ENCODE data around the gene RAB27A. TPM values are rescaled to one million over a fixed set of nuclear protein-coding genes. Genes with fewer than 3 reads are reported as not detected.

The RAB27A gene
- total RNA-seq, 3 donors from 2014 or later, result 95.3 to 144 (median 108) TPM

DNA sequence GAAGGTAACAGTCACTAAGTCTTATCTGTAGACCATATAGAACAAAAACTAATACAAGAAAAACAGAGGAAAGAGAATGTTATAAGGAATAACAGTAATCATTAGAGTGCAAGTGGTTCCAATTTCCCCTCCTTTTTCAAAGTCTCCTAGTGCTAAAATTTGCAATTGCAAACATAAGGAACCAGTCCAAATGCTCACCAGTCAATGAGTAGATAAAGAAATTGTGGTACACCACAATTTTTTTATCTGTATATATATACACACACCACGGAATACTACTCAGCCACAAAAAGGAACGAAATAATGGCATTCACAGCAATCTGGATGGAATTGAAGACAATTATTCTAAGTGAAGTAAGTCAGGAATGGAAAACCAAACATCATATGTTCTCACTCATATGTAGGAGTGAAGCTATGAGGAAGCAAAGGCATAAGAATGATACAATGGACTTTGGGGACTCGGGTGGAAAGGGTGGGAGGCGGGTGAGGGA, 54.0 kb downstream of the RAB27A start:
- DNase-seq, result no peak
- ATAC-seq, result no peak
- peak overlapping the region; percentile 47 for H3K4me3 Mint-ChIP-seq
- H3K9me3 Mint-ChIP-seq, result no peaks in the 10 kb centered on the region
- H3K4me1 Mint-ChIP-seq (ENCODE audit: low read depth), result peaks cover 53% of the 10 kb centered on the region
- peaks cover 49% of the 10 kb centered on the region for H3K36me3 Mint-ChIP-seq (ENCODE audit: insufficient read depth)
- no peaks in the 10 kb centered on the region for H3K27me3 Mint-ChIP-seq (ENCODE audit: low read depth)

DNA sequence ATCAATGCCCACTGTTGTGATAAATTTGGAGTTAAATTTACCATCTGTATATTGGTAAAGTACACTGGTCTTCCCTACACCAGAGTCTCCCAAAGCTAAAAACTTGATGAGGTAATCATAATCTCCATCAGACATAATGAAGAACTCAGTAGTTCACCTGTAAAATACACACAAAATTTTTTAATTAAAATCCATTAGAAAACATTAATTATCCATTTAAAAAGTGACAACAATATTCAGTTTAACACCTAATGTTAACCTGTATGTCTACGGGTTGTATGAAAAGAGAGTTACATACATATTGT, 54.9 kb downstream of the RAB27A start:
- H3K4me3 Mint-ChIP-seq, result no peak overlapping the region
- ATAC-seq (no peak), DNase-seq (no peak)
- no peaks in the 10 kb centered on the region for H3K9me3 Mint-ChIP-seq
- peaks cover 49% of the 10 kb centered on the region for H3K4me1 Mint-ChIP-seq (ENCODE audit: low read depth)
- no peaks in the 10 kb centered on the region for H3K27me3 Mint-ChIP-seq (ENCODE audit: low read depth)
- peaks cover 50% of the 10 kb centered on the region for H3K36me3 Mint-ChIP-seq (ENCODE audit: insufficient read depth)

DNA sequence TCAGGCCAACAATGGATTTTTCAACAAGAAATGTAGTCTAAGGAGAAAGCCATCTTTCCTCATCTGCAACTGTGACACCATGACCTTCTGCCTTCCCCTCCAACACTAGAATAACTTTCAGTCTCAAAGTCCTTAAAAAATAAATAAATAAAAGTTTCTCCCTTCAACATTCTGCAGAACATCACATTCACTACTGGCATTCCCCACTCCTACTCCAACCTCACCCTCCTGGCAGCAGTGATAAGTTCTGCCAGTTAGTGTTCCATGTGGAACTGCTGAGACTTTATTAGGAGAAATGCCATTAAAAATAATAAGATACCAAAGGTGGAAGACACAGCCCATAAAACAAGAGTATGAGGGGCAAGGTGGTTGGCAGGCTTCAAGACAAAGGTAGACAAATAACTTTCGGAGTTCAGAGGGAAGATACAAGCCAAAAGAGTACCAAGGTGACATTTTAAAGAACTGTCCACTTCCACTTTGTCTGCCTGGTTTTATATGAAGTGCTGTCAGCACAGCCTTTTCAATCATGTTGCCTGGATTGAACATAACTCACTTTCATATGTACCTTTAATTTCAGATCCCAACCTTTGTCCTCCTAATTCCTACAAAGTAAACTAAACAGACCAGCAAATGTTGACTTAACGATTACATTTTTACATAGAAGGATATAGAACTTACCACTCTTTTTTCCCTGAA, 55.4 kb downstream of the RAB27A start:
- DNase-seq (no peak), ATAC-seq (no peak)
- Mint-ChIP-seq H3K36me3 (ENCODE audit: insufficient read depth) (peaks cover 49% of the 10 kb centered on the region), H3K9me3 (no peaks in the 10 kb centered on the region), H3K4me3 (no peak overlapping the region), H3K27me3 (ENCODE audit: low read depth) (no peaks in the 10 kb centered on the region), H3K4me1 (ENCODE audit: low read depth) (peaks cover 45% of the 10 kb centered on the region)

DNA sequence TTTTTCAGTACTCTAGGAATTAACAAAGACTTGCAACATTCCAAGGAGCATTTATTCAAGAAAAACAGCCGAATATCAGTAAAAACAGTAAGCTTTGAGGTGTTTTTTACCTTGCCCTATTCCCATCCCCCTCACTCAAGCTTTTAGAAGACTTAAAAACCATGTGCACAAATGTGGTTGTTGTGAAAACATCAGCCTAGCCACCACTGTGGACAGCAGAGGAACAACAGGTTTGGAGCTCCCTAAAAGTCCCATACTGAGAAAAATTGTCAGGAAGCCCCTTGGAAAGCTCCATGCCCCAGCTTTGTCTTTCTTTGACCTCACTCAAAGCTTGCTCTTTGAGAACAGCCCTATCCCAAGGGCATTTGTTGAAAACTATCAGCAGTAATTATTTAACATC, 58.2 kb downstream of the RAB27A start:
- Mint-ChIP-seq H3K4me1 (ENCODE audit: low read depth) (peaks cover 22% of the 10 kb centered on the region), H3K36me3 (ENCODE audit: insufficient read depth) (peaks cover 48% of the 10 kb centered on the region), H3K4me3 (no peak overlapping the region), H3K27me3 (ENCODE audit: low read depth) (no peaks in the 10 kb centered on the region), H3K9me3 (no peaks in the 10 kb centered on the region)
- ATAC-seq (no peak), DNase-seq (no peak)

DNA sequence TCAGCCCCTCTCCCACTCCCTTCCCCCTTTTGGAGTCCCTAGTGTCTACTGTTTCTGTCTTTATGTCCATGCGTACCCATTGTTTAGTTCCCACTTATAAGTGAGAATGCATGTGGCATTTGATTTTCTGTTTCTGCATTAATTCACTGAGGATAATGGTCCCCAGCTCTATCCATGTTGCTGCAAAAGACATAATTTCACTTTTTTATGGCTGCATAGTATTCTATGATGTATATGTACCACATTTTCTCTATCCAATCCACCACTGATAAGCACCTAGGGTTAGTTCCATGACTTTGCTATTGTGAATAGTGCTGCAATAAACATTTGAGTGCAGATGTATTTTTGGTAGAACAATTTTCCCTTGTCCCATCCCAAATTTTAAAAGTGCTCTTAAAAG, 58.7 kb downstream of the RAB27A start:
- ATAC-seq (no peak), DNase-seq (no peak)
- H3K4me1 Mint-ChIP-seq (ENCODE audit: low read depth), result peaks cover 19% of the 10 kb centered on the region
- no peaks in the 10 kb centered on the region for H3K27me3 Mint-ChIP-seq (ENCODE audit: low read depth)
- H3K4me3 Mint-ChIP-seq, result no peak overlapping the region
- H3K9me3 Mint-ChIP-seq, result no peaks in the 10 kb centered on the region
- peaks cover 48% of the 10 kb centered on the region for H3K36me3 Mint-ChIP-seq (ENCODE audit: insufficient read depth)

DNA sequence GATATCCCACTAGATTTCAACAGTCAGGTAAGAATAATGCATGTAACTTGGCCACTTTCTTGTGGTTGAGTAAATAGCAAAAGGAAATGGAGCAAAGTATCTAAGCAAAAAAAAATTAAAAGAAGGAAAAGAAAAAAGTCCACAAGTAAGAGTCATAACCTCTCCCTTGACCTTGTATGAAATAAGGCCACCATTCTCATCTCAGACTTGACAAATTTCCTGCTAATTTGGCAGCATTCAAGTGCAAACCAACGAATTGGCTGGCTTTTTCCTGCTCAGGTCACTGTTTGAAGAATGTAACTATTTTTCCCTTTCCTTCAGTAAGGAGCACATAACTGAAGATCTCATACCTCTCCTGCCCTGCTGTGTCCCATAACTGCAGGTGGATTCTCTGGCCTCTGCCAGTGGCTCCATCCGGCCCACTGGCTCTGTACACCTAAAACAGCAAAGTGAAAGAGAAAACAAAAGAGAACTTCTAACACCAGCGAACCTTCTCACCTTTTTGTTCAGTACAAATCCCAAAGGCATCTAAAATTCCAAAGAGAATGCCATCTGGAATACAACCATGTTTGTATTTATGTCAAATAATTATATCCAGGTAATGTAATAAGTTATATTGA, 59.5 kb downstream of the RAB27A start:
- Mint-ChIP-seq H3K4me3 (no peak overlapping the region), H3K36me3 (ENCODE audit: insufficient read depth) (peaks cover 50% of the 10 kb centered on the region), H3K9me3 (no peaks in the 10 kb centered on the region), H3K27me3 (ENCODE audit: low read depth) (no peaks in the 10 kb centered on the region), H3K4me1 (ENCODE audit: low read depth) (peaks cover 19% of the 10 kb centered on the region)
- no peak for ATAC-seq
- no peak for DNase-seq

DNA sequence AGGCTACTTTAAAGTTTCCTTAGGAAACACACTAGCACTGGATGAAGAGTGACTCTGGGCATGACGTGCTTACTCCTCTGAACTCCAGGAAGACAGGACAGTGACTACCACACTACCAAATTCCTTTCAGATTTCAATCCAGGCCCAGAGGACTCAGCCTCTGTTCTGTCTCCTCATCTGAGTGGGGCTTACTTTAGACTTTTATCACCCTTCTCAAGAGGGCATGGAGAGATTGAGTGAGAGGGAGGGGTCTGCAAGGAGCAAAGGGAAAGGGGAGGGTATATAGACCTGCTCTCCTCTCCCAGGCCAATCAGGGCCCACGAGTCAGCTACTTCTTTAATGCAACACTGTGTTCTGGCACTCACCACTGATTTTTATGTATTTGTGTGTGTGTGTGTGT, 63.5 kb downstream of the RAB27A start:
- peaks cover 52% of the 10 kb centered on the region for H3K4me1 Mint-ChIP-seq (ENCODE audit: low read depth)

DNA sequence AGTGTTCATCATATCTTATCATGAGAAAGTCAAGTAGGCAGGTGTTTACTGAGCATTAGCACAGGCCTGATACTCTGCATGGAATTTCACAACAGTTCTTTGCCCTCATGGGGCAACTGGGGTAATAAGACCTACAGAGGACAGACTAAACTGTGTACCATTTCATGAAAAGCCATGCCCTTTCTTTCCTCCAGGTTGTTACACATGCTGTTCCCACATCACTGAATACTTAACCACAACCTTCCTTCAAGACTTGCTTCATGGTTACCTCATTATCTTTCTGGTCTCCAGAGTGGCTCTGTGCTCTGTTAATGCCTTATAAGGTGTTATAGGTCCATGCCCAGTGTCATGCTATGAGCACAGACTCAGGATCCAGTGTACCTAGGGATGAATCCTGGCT, 64.7 kb downstream of the RAB27A start:
- Mint-ChIP-seq H3K9me3 (no peaks in the 10 kb centered on the region), H3K4me1 (ENCODE audit: low read depth) (peaks cover 51% of the 10 kb centered on the region), H3K4me3 (no peak overlapping the region), H3K36me3 (ENCODE audit: insufficient read depth) (peaks cover 36% of the 10 kb centered on the region), H3K27me3 (ENCODE audit: low read depth) (no peaks in the 10 kb centered on the region)
- DNase-seq (no peak), ATAC-seq (peak in 1 of 2 donors; percentile 39)

More for the DNA sequence above, 63.5 kb downstream of the RAB27A start:
- Mint-ChIP-seq H3K9me3 (no peaks in the 10 kb centered on the region), H3K4me3 (no peak overlapping the region), H3K27me3 (ENCODE audit: low read depth) (no peaks in the 10 kb centered on the region), H3K36me3 (ENCODE audit: insufficient read depth) (peaks cover 45% of the 10 kb centered on the region)
- no peak for DNase-seq
- ATAC-seq, result no peak

DNA sequence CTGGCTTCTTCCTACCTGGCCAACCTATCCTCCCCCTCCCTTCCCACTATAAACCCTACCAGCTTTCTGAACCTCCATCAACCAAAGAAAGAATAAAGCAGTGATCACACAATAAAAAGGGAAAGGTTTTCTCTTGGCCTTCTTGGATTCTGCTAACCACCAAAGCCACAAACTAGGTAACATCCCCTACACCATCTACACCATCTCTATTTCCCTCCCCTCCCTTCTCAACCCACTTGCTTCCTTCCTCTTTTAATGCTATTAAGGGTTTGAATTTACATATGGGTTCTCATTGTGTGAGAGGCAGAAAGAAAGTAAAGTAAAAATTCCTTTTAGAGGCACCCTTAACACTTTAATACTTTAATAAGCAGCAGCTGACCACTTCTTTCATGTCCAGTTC, 67.0 kb downstream of the RAB27A start:
- H3K4me1 Mint-ChIP-seq (ENCODE audit: low read depth), result peaks cover 67% of the 10 kb centered on the region
- H3K36me3 Mint-ChIP-seq (ENCODE audit: insufficient read depth), result peaks cover 37% of the 10 kb centered on the region
- H3K9me3 Mint-ChIP-seq, result no peaks in the 10 kb centered on the region
- H3K4me3 Mint-ChIP-seq, result peak overlapping the region; percentile 37
- no peak for ATAC-seq
- no peaks in the 10 kb centered on the region for H3K27me3 Mint-ChIP-seq (ENCODE audit: low read depth)
- no peak for DNase-seq

DNA sequence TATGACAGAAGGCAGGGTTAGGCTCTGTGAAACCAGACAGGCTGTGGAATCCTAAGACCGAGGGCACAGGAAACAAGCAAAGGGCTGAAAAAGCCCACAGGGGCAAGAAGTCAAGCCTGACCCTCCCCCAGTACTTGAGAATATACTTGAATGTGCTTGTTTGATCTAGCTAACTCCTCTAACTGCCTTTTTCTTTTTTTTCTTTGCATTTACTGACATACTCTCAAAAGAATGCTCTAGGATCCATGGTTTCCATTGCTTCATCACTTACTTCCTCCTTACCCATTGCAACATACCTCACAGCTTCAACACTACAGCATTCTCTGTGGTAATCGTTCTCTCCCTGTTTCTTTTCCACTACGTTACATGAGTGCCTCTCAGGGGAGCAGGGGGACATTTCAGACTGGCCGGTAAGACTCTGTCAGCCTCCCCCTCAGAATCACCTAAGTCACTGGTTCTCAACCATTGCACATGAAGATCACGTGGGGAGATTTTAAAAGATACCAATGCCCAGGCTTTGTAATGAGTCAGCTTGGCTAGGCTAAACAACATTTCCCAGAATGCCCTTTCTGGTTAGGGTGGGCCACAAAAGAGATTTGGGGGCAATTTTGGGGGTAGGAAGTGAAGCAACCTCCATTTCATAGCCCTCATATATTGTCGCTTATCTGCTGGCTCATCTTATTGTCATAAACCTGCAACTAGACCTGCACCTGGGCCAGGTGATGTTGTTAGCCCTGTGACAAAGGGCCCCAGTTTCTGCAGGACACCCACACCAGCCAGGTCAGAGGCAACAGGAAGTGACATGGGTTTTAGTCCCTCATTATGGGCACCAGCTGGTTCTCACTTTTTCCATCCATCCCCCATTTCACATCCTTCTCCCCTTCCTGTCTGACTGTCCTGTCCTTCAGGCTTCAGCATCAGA, 68.3 kb downstream of the RAB27A start:
- DNase-seq (no peak), ATAC-seq (peak; percentile 46 to 58)
- Mint-ChIP-seq H3K27me3 (ENCODE audit: low read depth) (no peaks in the 10 kb centered on the region), H3K9me3 (no peaks in the 10 kb centered on the region), H3K36me3 (ENCODE audit: insufficient read depth) (peaks cover 33% of the 10 kb centered on the region), H3K4me3 (peak overlapping the region; percentile 27), H3K4me1 (ENCODE audit: low read depth) (peaks cover 67% of the 10 kb centered on the region)

DNA sequence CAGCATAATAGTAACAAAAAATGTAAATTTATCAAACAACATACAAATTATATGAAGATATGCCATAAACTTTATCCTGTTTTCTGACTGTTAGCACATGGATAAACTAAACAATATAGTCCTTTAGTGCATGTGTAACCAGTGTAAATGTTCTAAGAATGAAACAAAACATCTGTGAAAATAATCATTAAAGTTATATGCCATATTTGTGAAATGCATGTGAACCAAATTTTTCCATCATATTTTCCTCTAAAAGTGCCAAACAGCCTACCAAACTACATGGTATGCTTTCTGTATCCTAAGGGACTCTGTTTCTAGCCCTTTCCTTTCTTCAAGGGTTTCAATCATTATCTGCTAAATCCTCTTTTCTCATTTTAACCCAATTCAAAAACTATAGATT, 69.0 kb downstream of the RAB27A start:
- Mint-ChIP-seq H3K4me1 (ENCODE audit: low read depth) (peaks cover 65% of the 10 kb centered on the region), H3K36me3 (ENCODE audit: insufficient read depth) (peaks cover 31% of the 10 kb centered on the region), H3K4me3 (no peak overlapping the region), H3K9me3 (no peaks in the 10 kb centered on the region), H3K27me3 (ENCODE audit: low read depth) (no peaks in the 10 kb centered on the region)
- ATAC-seq, result no peak
- DNase-seq, result no peak

DNA sequence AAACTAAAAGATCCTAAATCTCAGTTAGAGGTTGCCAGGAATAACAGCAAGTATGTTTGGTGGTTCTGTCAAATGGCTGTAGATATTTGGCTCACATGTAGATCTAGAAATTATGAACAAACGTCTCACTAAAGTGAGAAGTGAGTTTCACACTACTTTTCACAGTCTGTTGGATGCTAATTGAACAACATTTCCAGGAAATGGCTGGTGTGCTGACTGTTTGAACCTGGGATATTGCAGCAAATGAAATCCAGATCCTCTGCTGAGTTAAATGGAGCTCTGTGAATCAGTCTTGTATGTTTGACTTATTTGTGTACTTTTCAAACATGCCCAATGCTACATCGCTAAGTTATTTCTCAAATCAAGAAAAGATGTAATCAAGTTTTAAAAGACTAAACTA, 71.6 kb downstream of the RAB27A start:
- Mint-ChIP-seq H3K27me3 (ENCODE audit: low read depth) (no peaks in the 10 kb centered on the region), H3K4me3 (no peak overlapping the region), H3K4me1 (ENCODE audit: low read depth) (peaks cover 42% of the 10 kb centered on the region), H3K36me3 (ENCODE audit: insufficient read depth) (peaks cover 34% of the 10 kb centered on the region), H3K9me3 (no peaks in the 10 kb centered on the region)
- no peak for DNase-seq
- ATAC-seq, result peak in 1 of 2 donors; percentile 49

DNA sequence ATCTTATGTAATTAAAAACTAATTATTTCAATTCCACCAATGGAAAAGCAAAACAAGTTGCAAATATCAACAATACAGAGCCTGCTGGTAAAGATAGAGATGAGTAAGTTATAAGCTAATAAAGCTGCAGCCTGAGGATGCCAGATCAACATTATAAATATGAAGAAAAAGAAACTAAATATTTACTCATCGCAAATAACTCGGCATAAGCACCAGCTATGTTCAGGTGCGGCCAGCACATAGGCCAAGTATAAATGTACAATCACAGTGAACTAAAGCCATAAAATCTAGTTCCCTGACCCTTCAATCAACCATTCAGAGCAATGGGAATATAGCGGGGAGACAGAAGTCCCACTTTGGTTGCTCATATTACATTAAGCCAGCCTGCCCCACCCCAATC, 85.1 kb downstream of the RAB27A start:
- H3K4me3 Mint-ChIP-seq, result no peak overlapping the region
- H3K36me3 Mint-ChIP-seq (ENCODE audit: insufficient read depth), result peaks cover 11% of the 10 kb centered on the region
- ATAC-seq (no peak), DNase-seq (no peak)
- peaks cover under 1% of the 10 kb centered on the region for H3K9me3 Mint-ChIP-seq
- H3K27me3 Mint-ChIP-seq (ENCODE audit: low read depth), result no peaks in the 10 kb centered on the region
- H3K4me1 Mint-ChIP-seq (ENCODE audit: low read depth), result peaks cover 3% of the 10 kb centered on the region

DNA sequence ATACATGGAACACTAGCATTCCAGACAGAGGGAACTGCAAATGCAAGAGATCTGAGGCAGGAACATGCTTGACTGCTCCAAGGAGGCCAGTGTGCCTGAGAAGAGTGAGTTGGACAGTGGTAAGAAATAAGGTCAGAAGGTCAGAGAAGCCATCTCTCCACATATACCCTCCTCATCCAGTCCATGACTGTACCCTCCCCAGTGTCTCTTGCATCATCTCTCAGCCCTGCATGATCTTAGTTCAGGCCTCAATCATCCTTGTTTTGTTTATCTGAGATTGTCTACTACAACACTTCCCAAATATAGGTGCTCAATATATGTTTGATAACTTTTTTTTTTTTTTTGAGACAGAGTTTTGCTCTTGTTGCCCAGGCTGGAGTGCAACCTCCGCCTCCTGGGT, 87.4 kb downstream of the RAB27A start:
- Mint-ChIP-seq H3K4me1 (ENCODE audit: low read depth) (peaks cover 11% of the 10 kb centered on the region), H3K4me3 (no peak overlapping the region), H3K9me3 (peaks cover 11% of the 10 kb centered on the region), H3K27me3 (ENCODE audit: low read depth) (no peaks in the 10 kb centered on the region), H3K36me3 (ENCODE audit: insufficient read depth) (peaks cover 15% of the 10 kb centered on the region)
- DNase-seq (no peak), ATAC-seq (no peak)
